ENCODE measurements around the gene SLIT3.

GRCh38 chr5:168829922-168830417, 471.0 kb downstream of the SLIT3 start:
- TF ChIP-seq EP300 (IDR thresholded peaks at IDR 0.05; ENCODE audit: low read length) (no peak), JUND (IDR thresholded peaks at IDR 0.05; ENCODE audit: borderline replicate concordance, low read depth, low read length) (no peak), JUND (tag; IDR thresholded peaks at IDR 0.05; ENCODE audit: borderline replicate concordance, low read depth, low read length) (no peak), CTCF (IDR thresholded peaks at IDR 0.05 in 2 of 3, conservative IDR thresholded peaks at IDR 0.05 in 1 of 3; ENCODE audit: insufficient read depth in 2 of 3, low read depth in 1 of 3, low read length in 3 of 3) (no peak), NR3C1 (CRISPR knock-in tag; IDR thresholded peaks at IDR 0.05) (no peak), SMC3 (conservative IDR thresholded peaks at IDR 0.05; ENCODE audit: insufficient read depth, low read depth, low read length) (no peak), ZNF778 (CRISPR knock-in tag; IDR thresholded peaks at IDR 0.05) (no peak), FIP1L1 (IDR thresholded peaks at IDR 0.05; ENCODE audit: low read depth, low read length, poor library complexity, severe bottlenecking) (no peak), TAF15 (IDR thresholded peaks at IDR 0.05; ENCODE audit: low read depth, low read length) (no peak), CBX8 (IDR thresholded peaks at IDR 0.05; ENCODE audit: borderline replicate concordance, extremely low read depth, low read depth, low read length, poor library complexity, severe bottlenecking) (no peak), POLR2A (conservative IDR thresholded peaks at IDR 0.05) (no peak), DNMT1 (IDR thresholded peaks at IDR 0.05) (no peak)
